GM23248 (cell line): ENCODE results near the gene NXPH2. TPM values are rescaled to one million over a fixed set of nuclear protein-coding genes. Genes with fewer than 3 reads are reported as not detected.
"Not testable (repeated sequence)": the region's sequence is repeated elsewhere in the genome, so short reads cannot be mapped to it uniquely, and the experiment has no call there.

Experiments
- DNase-seq: peaks from one replicate; pipeline ENCODE4 v3.0.0-alpha.2; 2015
- H2AFZ ChIP-seq: fragments of 200-600 bp; sonication (generic); 2 replicates; pipeline ENCODE4 v1.6.1; 2016; ENCODE audit warnings: antibody characterized with exemption
- H3F3A ChIP-seq: fragments of 200-600 bp; sonication (generic); 2 replicates; pipeline ENCODE4 v1.6.1; 2016; ENCODE audit warnings: mild to moderate bottlenecking, antibody characterized with exemption, mixed run types; ENCODE audit not compliant: insufficient read depth
- H3K27ac ChIP-seq: fragments of 200-600 bp; sonication (generic); 2 replicates; pipeline ENCODE4 v1.5.1; 2016; ENCODE audit warnings: mild to moderate bottlenecking
- H3K27me3 ChIP-seq: fragments of 200-600 bp; sonication (generic); replicated peaks from 2 replicates; pipeline ENCODE4 v1.6.1; 2016; ENCODE audit warnings: mild to moderate bottlenecking; ENCODE audit not compliant: insufficient read depth
- H3K36me3 ChIP-seq: fragments of 200-600 bp; sonication (generic); 2 replicates; pipeline ENCODE4 v1.6.1; 2016; ENCODE audit warnings: low read depth, mild to moderate bottlenecking
- H3K4me1 ChIP-seq: fragments of 200-600 bp; sonication (generic); 2 replicates; pipeline ENCODE4 v1.6.1; 2016; ENCODE audit warnings: mild to moderate bottlenecking; ENCODE audit not compliant: insufficient read depth
- H3K4me2 ChIP-seq: fragments of 200-600 bp; sonication (generic); one replicate; pipeline ENCODE4 v1.6.1; 2016; ENCODE audit warnings: mild to moderate bottlenecking; ENCODE audit not compliant: unreplicated experiment
- H3K4me3 ChIP-seq: fragments of 200-600 bp; sonication (generic); 2 replicates; pipeline ENCODE4 v1.5.1; 2016; ENCODE audit warnings: mild to moderate bottlenecking
- H3K79me2 ChIP-seq: fragments of 200-600 bp; sonication (generic); 2 replicates; pipeline ENCODE4 v1.6.1; 2016; ENCODE audit warnings: mild to moderate bottlenecking; ENCODE audit not compliant: insufficient read depth
- H3K9ac ChIP-seq: fragments of 200-600 bp; sonication (generic); 2 replicates; pipeline ENCODE4 v1.6.1; 2016; ENCODE audit warnings: mild to moderate bottlenecking
- H3K9me2 ChIP-seq: fragments of 200-600 bp; sonication (generic); 2 replicates; pipeline ENCODE4 v1.6.1; 2016; ENCODE audit warnings: mixed run types, mild to moderate bottlenecking, moderate library complexity; ENCODE audit not compliant: insufficient read depth
- H3K9me3 ChIP-seq: fragments of 200-600 bp; sonication (generic); one replicate; pipeline ENCODE4 v1.6.1; 2017; ENCODE audit warnings: low read depth
- H4K20me1 ChIP-seq: fragments of 200-600 bp; sonication (generic); 2 replicates; pipeline ENCODE4 v1.6.0; 2016; ENCODE audit not compliant: insufficient read depth
- EZH2 ChIP-seq: fragments of 200-600 bp; sonication (generic); IDR thresholded peaks from 2 replicates; pipeline ENCODE4 v1.6.1; 2018; ENCODE audit warnings: antibody characterized with exemption, mild to moderate bottlenecking; ENCODE audit not compliant: insufficient read depth, poor library complexity, severe bottlenecking
- EZH2phosphoT487 ChIP-seq: fragments of 200-600 bp; sonication (generic); IDR thresholded peaks from 2 replicates; pipeline ENCODE4 v1.6.1; 2018; ENCODE audit warnings: antibody characterized with exemption, moderate library complexity, mild to moderate bottlenecking, low read depth; ENCODE audit not compliant: insufficient read depth
- WGBS, 2 experiments: methylation state at CpG; one replicate each; pipeline ENCODE4 v1.1.6; 2015 to 2017; ENCODE audit warnings: low lambda C conversion rate in 2 of 2, low coverage in 1 of 2; ENCODE audit errors: missing lambda C conversion rate in 2 of 2; 5-methylcytosine and 5-hydroxymethylcytosine counted together
- in situ Hi-C: fragments of 300-500 bp; cut with MboI; formaldehyde crosslinking; loops from 2 replicates; pipeline ENCODE4 v1.15.0; 2020
- polyA plus RNA-seq: library from polyadenylated mRNA; unstranded; fragments of >200 nt; fragmentation: Nextera tagmentation; extraction: Ambion mirVana; gene quantifications from 2 replicates; pipeline ENCODE4 v1.2.1, GENCODE V29; 2016
- total RNA-seq: library from RNA; depleted of rRNA; stranded (reverse); fragments of >200 nt; shearing (Covaris generic); gene quantifications from 2 replicates; pipeline ENCODE4 v1.2.3, GENCODE V29; 2014

NXPH2 gene
- total and polyA plus RNA-seq, 2 experiments from 2014 or later, result not detected

DNA sequence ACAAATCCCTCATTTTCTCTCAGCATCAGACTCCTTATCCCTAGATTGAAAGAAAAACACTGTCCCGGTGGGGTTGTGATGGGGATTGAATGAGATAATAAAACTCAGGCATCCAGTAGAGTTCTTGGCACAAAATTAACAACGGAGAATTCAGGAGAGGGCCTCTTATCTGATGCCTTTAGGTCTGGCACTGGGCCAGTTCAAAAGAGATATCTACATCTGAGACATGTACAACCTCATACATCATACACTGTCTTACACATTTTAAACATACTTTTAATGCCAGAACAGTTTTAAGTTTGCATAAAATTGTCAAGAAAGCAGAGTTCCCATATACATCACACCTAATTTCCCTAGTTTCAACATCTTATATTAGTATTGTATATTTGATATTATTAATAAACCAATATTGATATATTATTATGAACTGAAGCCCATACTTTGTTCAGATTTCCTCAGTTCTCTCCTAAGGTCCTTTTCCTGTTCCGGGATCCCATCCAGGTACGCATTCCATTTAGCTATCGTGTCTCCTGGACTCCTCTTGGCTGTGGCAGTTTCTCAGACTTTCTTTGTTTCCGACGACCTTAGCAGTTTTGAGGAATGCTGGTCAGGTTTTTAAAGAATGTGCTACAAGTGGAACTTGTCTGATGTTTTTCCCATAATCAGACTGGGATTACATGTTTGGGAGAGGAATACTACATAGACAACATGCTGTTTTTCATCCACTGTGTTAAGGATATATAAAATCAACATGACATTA is 27.8 kb downstream of the NXPH2 start:
- no peak overlapping the region for H3K27ac ChIP-seq
- no peaks in the 10 kb centered on the region for H3K36me3 ChIP-seq
- H3F3A ChIP-seq, result no peaks in the 10 kb centered on the region
- H3K4me3 ChIP-seq, result no peak overlapping the region
- H3K9me2 ChIP-seq, result no peaks in the 10 kb centered on the region
- TF ChIP-seq EZH2phosphoT487 (no peak), EZH2 (no peak)
- in situ Hi-C loops, result no loop called here
- H2AFZ ChIP-seq, result no peak overlapping the region
- no peaks in the 10 kb centered on the region for H3K4me1 ChIP-seq
- H3K4me2 ChIP-seq, result no peak overlapping the region
- H3K9me3 ChIP-seq, result no peaks in the 10 kb centered on the region
- DNase-seq, result no peak
- H4K20me1 ChIP-seq, result no peaks in the 10 kb centered on the region
- WGBS, 2 experiments, result 50 to 51% methylated on average over 7 of the region's 7 CpGs
- H3K27me3 ChIP-seq, result no peaks in the 10 kb centered on the region
- H3K9ac ChIP-seq, result no peak overlapping the region
- no peaks in the 10 kb centered on the region for H3K79me2 ChIP-seq

DNA sequence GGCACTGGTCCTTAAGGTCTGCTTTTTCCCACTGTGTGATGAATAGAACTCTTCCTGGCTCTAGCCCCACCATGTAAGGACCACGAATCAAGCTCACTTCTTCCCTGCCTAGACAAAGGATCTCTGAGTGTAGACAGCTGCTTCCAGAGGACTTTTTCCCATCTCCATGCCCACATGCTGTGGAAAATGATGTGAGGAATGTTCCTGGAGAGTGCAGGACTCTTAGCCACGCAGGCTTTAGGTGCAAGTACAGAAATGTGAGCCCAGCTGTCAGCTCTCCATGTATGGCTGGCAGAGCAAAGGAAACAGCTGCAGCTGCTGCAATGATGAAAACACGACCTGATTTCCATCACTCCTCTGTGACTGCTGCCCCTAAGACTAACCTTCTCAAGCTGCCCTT is 35.5 kb downstream of the NXPH2 start:
- no peak for DNase-seq

DNA sequence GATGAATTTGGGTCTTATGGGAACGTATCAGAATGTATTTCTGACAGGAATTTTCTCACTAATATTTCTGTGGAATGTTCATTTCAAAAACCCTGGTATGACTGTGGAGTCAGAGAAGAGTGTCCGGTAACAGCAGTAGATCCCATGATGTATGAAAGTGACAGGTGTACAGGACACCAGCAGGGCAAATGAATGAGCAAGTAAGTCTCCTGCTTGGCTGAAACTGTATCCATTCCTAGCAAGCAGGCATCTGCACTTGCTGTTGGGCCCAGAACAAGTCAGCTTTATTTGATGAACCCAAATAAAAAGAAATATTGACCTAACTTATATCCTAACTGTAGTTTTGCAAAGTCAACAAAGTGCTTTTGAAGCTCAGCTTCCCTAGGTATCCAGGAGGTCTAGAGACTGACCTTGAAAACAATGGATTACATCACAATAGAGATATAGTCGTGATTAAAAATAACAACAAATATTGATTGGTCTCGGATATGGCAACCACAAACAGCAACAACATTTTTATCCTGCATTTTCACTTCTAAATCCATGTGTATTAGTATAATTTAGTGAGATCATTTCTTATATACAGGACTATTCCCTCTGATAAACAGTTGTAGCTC is 37.6 kb downstream of the NXPH2 start:
- no peak for TF ChIP-seq EZH2
- no peak for TF ChIP-seq EZH2phosphoT487
- H3K27ac ChIP-seq, result no peak overlapping the region
- H3K4me3 ChIP-seq, result no peak overlapping the region
- H3K4me1 ChIP-seq, result no peaks in the 10 kb centered on the region
- no peaks in the 10 kb centered on the region for H3K9me2 ChIP-seq
- H3K79me2 ChIP-seq, result no peaks in the 10 kb centered on the region
- no peaks in the 10 kb centered on the region for H4K20me1 ChIP-seq
- H2AFZ ChIP-seq, result no peak overlapping the region
- H3F3A ChIP-seq, result no peaks in the 10 kb centered on the region
- WGBS, 2 experiments, result 43 to 54% methylated on average over 4 of the region's 4 CpGs
- in situ Hi-C loops, result no loop called here
- H3K9me3 ChIP-seq, result no peaks in the 10 kb centered on the region
- no peak for DNase-seq
- H3K36me3 ChIP-seq, result no peaks in the 10 kb centered on the region
- H3K9ac ChIP-seq, result no peak overlapping the region
- H3K27me3 ChIP-seq, result no peaks in the 10 kb centered on the region; the same call in 1 of the 2 replicates
- no peak overlapping the region for H3K4me2 ChIP-seq

More for the DNA sequence above, 35.5 kb downstream of the NXPH2 start:
- Histone ChIP-seq H3K4me1 (no peaks in the 10 kb centered on the region), H3K9me3 (no peaks in the 10 kb centered on the region), H3K79me2 (no peaks in the 10 kb centered on the region), H3K36me3 (no peaks in the 10 kb centered on the region), H3K9ac (no peak overlapping the region), H3F3A (no peaks in the 10 kb centered on the region), H3K4me3 (no peak overlapping the region), H3K9me2 (no peaks in the 10 kb centered on the region), H3K27me3 (no peaks in the 10 kb centered on the region), H4K20me1 (no peaks in the 10 kb centered on the region), H3K27ac (no peak overlapping the region), H2AFZ (no peak overlapping the region), H3K4me2 (no peak overlapping the region)
- in situ Hi-C loops, result no loop called here
- WGBS, 2 experiments, result 0 to 3% methylated on average over 3 of the region's 3 CpGs
- TF ChIP-seq EZH2phosphoT487, result no peak
- TF ChIP-seq EZH2, result no peak

- H3K27me3 ChIP-seq, result no peaks in the 10 kb centered on the region; the same call in 1 of the 2 replicates
- H3K4me1 ChIP-seq, result no peaks in the 10 kb centered on the region
- no peak overlapping the region for H3K4me3 ChIP-seq
- no peaks in the 10 kb centered on the region for H3K9me2 ChIP-seq
- DNase-seq, result no peak
- no peaks in the 10 kb centered on the region for H3K9me3 ChIP-seq
- TF ChIP-seq EZH2, result no peak
- no peak for TF ChIP-seq EZH2phosphoT487
- in situ Hi-C loops, result no loop called here
- H2AFZ ChIP-seq, result no peak overlapping the region
- H3K36me3 ChIP-seq, result no peaks in the 10 kb centered on the region
- WGBS, 2 experiments, result 67 to 71% methylated on average over 2 of the region's 2 CpGs
- H3K27ac ChIP-seq, result no peak overlapping the region
- no peaks in the 10 kb centered on the region for H3K79me2 ChIP-seq
- no peaks in the 10 kb centered on the region for H4K20me1 ChIP-seq
- H3K4me2 ChIP-seq, result no peak overlapping the region
- H3F3A ChIP-seq, result no peaks in the 10 kb centered on the region
- H3K9ac ChIP-seq, result no peak overlapping the region
Measured at GRCh38 chr2:138741851-138742250, 38.3 kb downstream of the NXPH2 start.

- H3K4me1 ChIP-seq, H3K27me3 ChIP-seq, H3F3A ChIP-seq, H3K4me3 ChIP-seq, DNase-seq, H3K27ac ChIP-seq, H3K9me3 ChIP-seq, in situ Hi-C loops, H3K36me3 ChIP-seq, H3K9ac ChIP-seq, H2AFZ ChIP-seq, H3K79me2 ChIP-seq, H3K4me2 ChIP-seq, H4K20me1 ChIP-seq, H3K9me2 ChIP-seq: not testable (repeated sequence)
- WGBS, 2 experiments, result 40 to 43% methylated on average over 3 of the region's 3 CpGs
Measured at GRCh38 chr2:138737009-138737554, 43.1 kb downstream of the NXPH2 start.
